ENCODE results near the gene FXYD6.

GRCh38 chr11:117874253-117874909, 2.1 kb downstream of the FXYD6 start:
- no peak for TF ChIP-seq CTCF (IDR thresholded peaks at IDR 0.05)
- TF ChIP-seq EZH2 (IDR thresholded peaks at IDR 0.05; ENCODE audit: borderline replicate concordance, insufficient read depth, low read depth, low read length, poor library complexity, severe bottlenecking): no peak

Measured in B cell (primary cell).